SK-N-SH treated with all-trans-retinoic acid at 6 μM for 48 hours (cell line): Measurements from ENCODE around the gene RFX4.

Experiments
- ARNTL ChIP-seq: fragments of 450-650 bp; formaldehyde crosslinking; IDR thresholded peaks from 2 replicates; pipeline ENCODE4 v1.5.0; 2020; ENCODE audit warnings: low read depth, mild to moderate bottlenecking, moderate library complexity, borderline replicate concordance
- BACH2 ChIP-seq: fragments of 250-450 bp; sonication (Bioruptor Pico); IDR thresholded peaks from 2 replicates; pipeline ENCODE4 v1.9.0; 2021; ENCODE audit warnings: mild to moderate bottlenecking, borderline replicate concordance
- CSDC2 ChIP-seq: fragments of 250-450 bp; sonication (Bioruptor Pico); IDR thresholded peaks from 2 replicates; pipeline ENCODE4 v1.5.0; 2020; ENCODE audit warnings: mild to moderate bottlenecking, moderate library complexity
- GLIS3 ChIP-seq: fragments of 250-450 bp; sonication (Bioruptor Pico); IDR thresholded peaks from 2 replicates; pipeline ENCODE4 v1.5.0; 2020; ENCODE audit warnings: mild to moderate bottlenecking, moderate library complexity
- ISL1 ChIP-seq: fragments of 250-450 bp; sonication (Bioruptor Pico); IDR thresholded peaks from 2 replicates; pipeline ENCODE4 v2.1.2; 2022; ENCODE audit warnings: mild to moderate bottlenecking, moderate library complexity
- PATZ1 ChIP-seq: fragments of 250-450 bp; sonication (Bioruptor Pico); IDR thresholded peaks from 2 replicates; pipeline ENCODE4 v1.8.0; 2020; ENCODE audit warnings: mild to moderate bottlenecking, moderate library complexity, borderline replicate concordance
- PPARA ChIP-seq: fragments of 250-450 bp; sonication (Bioruptor Pico); IDR thresholded peaks from 2 replicates; pipeline ENCODE4 v1.5.0; 2020; ENCODE audit warnings: mild to moderate bottlenecking, borderline replicate concordance
- RARB ChIP-seq: fragments of 250-450 bp; sonication (Bioruptor Pico); IDR thresholded peaks from 2 replicates; pipeline ENCODE4 v1.8.0; 2021; ENCODE audit warnings: mild to moderate bottlenecking, moderate library complexity
- TCF4 ChIP-seq: fragments of 250-450 bp; sonication (Bioruptor Pico); IDR thresholded peaks from 2 replicates; pipeline ENCODE4 v1.8.0; 2021; ENCODE audit warnings: mild to moderate bottlenecking, moderate library complexity, borderline replicate concordance
- TOX ChIP-seq: fragments of 250-450 bp; sonication (Bioruptor Pico); IDR thresholded peaks from 2 replicates; pipeline ENCODE4 v1.8.0; 2021; ENCODE audit warnings: mild to moderate bottlenecking, moderate library complexity, borderline replicate concordance
- ZFP3 ChIP-seq: fragments of 250-450 bp; sonication (Bioruptor Pico); IDR thresholded peaks from 2 replicates; pipeline ENCODE4 v1.5.0; 2020; ENCODE audit warnings: mild to moderate bottlenecking, moderate library complexity
- ZFP30 ChIP-seq: fragments of 450-650 bp; formaldehyde crosslinking; IDR thresholded peaks from 2 replicates; pipeline ENCODE4 v1.5.0; 2022; ENCODE audit warnings: mild to moderate bottlenecking, moderate library complexity
- ZNF8 ChIP-seq: fragments of 450-650 bp; formaldehyde crosslinking; IDR thresholded peaks from 2 replicates; pipeline ENCODE4 v1.5.0; 2020; ENCODE audit warnings: mild to moderate bottlenecking, moderate library complexity
- TF ChIP-seq, protein P1 (sequence below): fragments of 250-450 bp; sonication (Bioruptor Pico); IDR thresholded peaks from 2 replicates; pipeline ENCODE4 v1.5.1; 2020; ENCODE audit warnings: low read depth, mild to moderate bottlenecking, moderate library complexity

- no peak for TF ChIP-seq PATZ1 (CRISPR knock-in tag)
- no peak for TF ChIP-seq GLIS3 (CRISPR knock-in tag)
- no peak for TF ChIP-seq TOX (CRISPR knock-in tag)
- TF ChIP-seq ZFP3 (CRISPR knock-in tag): no peak
- TF ChIP-seq ZFP30: no peak
- TF ChIP-seq, protein P1, sequence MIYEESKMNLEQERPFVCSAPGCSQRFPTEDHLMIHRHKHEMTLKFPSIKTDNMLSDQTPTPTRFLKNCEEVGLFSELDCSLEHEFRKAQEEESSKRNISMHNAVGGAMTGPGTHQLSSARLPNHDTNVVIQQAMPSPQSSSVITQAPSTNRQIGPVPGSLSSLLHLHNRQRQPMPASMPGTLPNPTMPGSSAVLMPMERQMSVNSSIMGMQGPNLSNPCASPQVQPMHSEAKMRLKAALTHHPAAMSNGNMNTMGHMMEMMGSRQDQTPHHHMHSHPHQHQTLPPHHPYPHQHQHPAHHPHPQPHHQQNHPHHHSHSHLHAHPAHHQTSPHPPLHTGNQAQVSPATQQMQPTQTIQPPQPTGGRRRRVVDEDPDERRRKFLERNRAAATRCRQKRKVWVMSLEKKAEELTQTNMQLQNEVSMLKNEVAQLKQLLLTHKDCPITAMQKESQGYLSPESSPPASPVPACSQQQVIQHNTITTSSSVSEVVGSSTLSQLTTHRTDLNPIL (CRISPR knock-in tag): no peak
- TF ChIP-seq ARNTL (CRISPR knock-in tag): no peak
- no peak for TF ChIP-seq ISL1 (CRISPR knock-in tag)
- TF ChIP-seq CSDC2: no peak
- no peak for TF ChIP-seq TCF4 (CRISPR knock-in tag)
- TF ChIP-seq ZNF8: no peak
- no peak for TF ChIP-seq RARB (CRISPR knock-in tag)
- TF ChIP-seq PPARA (CRISPR knock-in tag): no peak
- no peak for TF ChIP-seq BACH2
Observed at GRCh38 chr12:106771425-106771824, 188.6 kb downstream of the RFX4 start.
